Testis (tissue), 2 donors: ENCODE data around the gene ACSBG1.

Experiments
- CTCF ChIP-seq, 3 experiments: fragments of 450-650 bp in 2 of 3; fragments of 200-600 bp in 1 of 3; sonication (generic) in 1 of 3; IDR thresholded peaks; one replicate each; pipeline ENCODE4 v1.5.1; 2016 to 2019; ENCODE audit warnings: antibody characterized with exemption in 3 of 3, mild to moderate bottlenecking in 2 of 3, moderate library complexity in 1 of 3
- POLR2A ChIP-seq: fragments of 450-650 bp; IDR thresholded peaks from one replicate; pipeline ENCODE4 v1.6.1; 2017; ENCODE audit warnings: antibody characterized with exemption, mild to moderate bottlenecking, moderate library complexity

GRCh38 chr15:78164010-78164409 lies 70.4 kb downstream of the ACSBG1 start:
- no peak for TF ChIP-seq CTCF (IDR thresholded peaks at IDR 0.05)
- no peak for TF ChIP-seq POLR2A
